ENCODE data around the gene FHL5.
A peak's percentile ranks its signal among the peaks of the same experiment; 100 is the strongest.
"Not testable (repeated sequence)": the region's sequence is repeated elsewhere in the genome, so short reads cannot be mapped to it uniquely, and the experiment has no call there.

The FHL5 gene, protein sequence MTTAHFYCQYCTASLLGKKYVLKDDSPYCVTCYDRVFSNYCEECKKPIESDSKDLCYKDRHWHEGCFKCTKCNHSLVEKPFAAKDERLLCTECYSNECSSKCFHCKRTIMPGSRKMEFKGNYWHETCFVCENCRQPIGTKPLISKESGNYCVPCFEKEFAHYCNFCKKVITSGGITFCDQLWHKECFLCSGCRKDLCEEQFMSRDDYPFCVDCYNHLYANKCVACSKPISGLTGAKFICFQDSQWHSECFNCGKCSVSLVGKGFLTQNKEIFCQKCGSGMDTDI

DNA sequence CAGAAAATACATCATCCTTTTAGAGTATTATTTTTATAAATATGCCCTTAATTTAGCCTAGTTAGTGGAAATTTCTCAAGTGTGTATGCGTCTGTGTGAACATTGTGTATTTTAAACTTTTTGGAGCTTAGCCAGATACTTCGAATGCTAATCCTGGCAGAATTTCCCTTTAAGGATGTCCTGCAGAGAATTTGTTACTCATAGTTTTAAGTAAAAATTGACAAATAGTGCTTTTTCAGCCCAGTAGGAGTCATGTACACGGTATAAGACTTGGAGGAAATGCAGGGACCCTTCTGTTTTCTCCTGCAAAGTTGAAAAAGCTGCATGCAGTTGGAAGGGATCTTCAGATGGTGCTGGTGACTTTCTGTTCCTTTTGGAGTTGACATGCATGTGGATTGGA, at the start of gene FHL5:
FHL5 (plus strand) TSS at position 243 of the 400 bp plus-strand sequence. CDS start 40,486 bp downstream, outside the sequence.
- DNase-seq: no peak

DNA sequence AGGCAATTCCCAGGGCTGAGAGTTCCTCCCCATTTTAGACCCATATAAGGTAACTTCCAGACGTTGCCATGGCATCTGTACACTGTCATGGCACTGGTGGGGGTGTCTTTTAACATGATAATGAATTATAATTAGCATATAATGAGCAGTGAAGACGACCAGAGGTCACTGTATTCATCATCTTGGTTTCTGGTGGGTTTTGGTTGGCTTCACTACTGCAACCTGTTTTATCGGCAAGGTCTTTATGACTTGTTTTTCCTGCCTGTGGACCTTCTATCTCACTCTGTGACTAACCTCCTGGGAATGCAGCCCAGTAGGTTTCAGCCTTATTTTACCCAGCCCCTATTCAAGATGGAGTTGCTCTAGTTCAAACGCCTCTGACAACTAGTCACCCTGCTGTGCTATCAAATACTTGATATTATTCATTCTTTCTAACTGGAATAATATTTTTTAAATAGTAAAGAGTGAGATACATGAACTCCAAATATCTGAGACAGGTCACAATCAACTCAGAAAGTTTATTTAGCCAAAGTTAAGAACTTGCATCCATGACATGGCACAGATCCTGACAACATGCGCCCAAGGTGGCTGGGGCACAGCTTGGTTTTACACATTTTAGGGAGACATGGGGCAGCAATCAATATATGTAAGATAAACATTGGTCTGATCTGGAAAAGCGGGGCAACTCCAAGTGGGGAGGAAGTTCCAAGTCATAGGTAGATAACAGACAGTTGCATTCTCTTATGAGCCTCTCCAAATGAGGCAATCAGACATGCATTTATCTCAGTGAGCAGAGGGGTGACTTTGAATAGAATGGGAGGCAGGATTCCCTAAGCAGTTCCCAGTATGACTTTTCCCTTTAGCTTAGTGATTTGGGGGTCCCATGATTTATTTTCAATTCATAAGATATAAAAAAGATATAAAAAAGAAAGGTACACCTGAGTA, 42.5 kb upstream of the FHL5 start:
- DNase-seq: no peak

DNA sequence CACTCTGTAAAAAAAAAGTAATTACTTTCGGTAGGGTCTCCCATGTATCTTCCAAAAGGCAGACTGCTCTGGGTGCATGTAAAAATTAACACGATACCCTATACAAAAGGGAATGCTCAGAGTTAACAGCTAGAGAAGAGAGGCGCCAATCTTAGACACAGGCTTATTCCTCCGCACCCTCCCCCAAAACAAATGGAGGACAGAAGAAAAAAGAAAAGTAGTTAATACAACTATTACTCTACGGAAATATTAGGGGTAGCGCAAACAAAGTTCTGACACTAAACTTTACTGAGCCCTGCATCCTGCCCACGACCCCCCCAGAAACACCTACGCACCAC, 41.7 kb upstream of the FHL5 start:
- no peak for DNase-seq

DNA sequence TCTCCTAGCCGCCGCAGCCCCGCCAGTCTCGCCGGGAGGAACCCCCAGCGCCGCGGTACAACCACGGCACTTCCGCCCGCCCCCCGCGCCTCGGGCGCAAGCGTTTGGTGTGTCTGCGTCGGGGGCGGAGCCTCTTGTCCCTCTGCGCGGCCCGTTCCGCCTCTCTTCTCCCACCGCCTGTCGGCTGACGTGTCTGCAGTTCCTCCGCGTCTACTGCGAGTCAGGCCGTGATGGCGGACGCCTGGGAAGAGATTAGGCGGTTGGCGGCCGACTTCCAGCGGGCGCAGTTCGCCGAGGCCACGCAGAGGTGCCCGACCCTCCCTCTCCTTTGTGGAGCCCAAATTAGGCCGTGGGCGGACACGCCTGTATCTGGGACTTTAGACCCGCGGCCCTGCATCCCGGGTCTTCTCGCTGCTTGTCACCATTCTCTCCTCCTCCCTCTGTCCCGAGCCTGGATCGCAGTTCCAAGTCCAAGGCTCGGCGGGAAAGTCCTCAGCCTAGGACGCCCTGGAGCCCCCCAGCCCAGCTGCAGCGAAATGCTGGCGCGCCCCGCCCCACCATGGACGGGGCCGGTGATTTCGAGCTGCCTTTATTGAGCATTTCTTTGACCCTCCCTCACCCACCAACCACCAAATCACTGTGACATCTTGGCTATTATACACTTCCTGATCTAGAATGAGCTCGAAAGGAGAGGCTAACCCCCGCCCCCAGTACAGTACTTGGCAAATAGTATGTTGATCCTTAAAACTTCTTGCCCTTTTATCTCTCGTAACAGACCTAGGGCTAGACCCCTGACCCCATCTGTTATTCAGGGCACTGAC, 41.1 kb upstream of the FHL5 start, which contains the start of gene UFL1:
UFL1 (plus strand) TSS at position 163 of the 821 bp plus-strand sequence; CDS start at position 231, 68 bp downstream.
- peak; percentile 92 for DNase-seq

DNA sequence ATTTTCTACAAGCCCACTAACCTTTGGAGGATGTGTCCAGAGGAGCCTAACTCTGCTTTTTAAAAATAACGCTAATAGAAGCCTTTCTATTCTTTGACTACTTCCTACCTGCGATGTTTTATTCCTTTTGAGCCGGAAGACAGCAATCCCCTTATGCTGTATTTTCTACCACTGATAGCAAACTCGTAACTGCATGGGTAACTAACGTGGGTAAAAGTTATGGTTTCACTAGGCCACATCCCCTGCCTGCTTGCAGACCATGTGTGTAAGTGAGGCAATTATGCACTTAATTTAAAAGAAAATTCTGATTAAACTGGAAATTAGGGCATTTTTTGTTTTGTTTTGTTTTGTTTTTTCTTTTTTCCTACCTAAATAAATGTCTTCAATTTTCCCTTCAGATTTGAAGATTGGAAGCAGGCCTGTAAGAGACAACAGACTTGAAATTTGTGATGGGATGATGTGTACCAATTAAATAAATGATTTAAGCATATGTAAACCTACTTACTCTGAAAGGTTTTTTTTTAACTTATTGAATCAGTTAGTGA, 40.4 kb upstream of the FHL5 start:
- DNase-seq: peak; percentile 36

DNA sequence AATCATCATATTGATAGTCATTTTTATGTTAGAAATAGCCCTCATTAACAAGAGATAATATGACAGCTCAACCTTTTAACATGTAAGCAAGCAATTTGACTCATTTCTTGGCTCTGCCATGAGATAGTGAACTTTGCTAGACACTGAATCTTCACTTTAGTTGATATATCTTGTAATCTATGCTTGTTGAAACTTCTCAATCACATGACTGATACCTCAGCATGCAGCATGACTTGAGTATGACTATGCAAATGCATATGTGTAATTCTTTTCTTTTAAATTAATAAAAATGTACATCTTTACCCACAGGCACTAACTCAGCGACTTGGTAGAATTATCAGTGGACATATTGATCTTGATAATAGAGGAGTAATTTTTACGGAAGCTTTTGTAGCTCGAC, 34.7 kb upstream of the FHL5 start:
- no peak for DNase-seq

DNA sequence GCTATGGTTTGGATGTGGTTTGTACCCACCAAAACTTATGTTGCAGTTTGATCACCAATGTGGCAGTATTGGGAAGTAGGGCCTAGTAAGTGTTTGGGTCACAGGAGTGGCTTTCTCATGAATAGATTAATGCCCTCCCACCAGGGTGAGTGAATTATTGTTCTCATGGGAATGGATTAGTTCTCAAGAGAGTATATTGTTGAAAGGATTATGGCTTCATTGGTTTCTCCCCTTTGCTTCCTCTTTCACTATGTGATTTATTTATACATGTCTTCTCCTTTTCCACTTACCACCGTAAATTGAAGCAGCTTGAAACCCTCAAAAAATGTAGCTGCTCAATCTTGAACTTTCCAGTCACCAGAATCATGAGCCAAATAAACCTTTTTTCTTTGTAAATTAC, 30.5 kb upstream of the FHL5 start:
- no peak for DNase-seq

DNA sequence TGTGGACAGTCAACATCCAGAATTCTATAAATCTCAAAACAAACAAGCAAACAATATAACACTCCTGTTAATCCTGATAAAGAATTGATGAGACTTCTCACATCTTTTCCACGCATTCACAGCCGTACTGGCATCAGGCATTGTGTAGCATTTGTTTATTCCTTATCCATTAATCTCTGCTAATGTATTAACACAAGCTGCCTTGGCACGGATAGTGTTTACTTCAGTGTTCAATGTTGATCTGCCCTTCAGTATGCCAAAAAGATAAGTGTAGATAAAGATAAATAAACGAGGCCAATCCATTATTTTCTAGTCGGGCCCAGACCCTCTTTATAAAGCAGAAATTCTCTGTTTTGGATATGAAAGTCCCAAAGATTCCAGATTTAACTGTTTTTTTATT, 25.2 kb upstream of the FHL5 start:
- no peak for DNase-seq

DNA sequence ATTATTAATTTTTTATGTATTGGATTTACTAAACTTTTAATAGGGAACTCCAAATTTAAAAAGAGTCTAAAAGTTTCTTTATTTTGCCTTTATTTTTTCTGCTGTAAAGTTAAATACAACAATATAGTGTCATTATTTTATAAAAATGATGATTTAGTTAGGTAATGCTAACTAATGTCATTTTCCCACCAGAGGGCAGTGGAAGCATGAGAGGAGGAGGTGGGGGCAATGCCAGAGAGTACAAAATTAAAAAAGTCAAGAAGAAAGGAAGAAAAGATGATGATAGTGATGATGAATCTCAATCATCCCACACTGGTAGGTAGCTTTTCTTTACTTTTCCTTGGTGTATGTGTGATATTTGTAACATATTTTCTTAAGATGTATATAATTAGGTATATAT, 20.2 kb upstream of the FHL5 start:
- no peak for DNase-seq

DNA sequence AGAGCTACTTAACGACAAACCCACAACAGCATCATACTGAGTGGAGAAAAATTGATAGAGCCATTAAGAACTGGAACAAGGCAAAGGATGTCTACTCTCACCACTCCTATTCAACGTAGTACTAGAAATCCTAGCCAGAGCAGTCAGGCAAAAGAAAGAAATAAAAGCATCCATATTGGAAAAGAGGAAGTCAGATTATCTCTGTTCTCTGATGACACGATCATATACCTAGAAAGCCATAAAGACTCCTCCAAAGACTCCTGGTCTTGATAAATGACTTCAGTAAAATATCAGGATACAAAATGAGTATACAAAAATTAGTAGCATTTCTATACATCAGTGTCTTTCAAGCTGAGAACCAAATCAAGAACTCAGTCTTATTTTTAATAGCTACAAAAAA, 17.0 kb upstream of the FHL5 start:
- no peak for DNase-seq

DNA sequence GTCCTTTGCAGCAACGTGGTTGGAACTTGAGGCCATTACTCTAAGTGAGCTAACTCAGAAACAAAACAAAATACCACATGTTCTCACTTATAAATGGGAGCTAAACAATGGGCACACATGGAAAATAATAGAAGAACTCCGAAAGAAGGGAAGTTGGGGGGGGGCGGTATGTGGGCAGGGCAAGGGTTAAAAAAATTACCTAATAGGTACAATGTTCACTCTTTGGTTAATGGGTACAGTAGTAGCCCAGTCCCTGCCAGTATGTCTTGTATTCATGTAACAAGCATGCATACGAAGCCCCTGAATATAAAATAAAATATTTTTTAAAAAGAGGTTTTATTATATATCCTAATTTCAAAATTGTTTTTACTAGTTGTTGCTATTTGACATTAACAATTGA, 15.3 kb upstream of the FHL5 start:
- no peak for DNase-seq

DNA sequence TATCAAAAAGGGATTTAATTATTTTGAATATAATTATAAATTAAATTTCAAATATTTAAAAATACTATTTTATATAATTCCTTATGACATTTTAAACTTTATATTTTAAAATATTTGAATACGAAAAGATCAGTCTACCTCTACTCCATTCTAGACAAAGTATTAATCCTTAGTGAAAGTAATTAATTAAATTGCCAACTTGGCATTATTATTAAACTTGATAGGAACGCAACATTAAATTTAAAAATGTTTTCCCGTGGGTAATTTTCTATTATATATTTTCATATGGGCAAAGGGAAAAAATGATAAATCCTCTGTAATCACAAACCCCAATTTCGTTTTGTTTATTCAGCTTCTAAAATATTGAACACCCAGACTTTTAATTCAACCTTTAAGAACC, 8.4 kb upstream of the FHL5 start:
- DNase-seq: no peak

DNA sequence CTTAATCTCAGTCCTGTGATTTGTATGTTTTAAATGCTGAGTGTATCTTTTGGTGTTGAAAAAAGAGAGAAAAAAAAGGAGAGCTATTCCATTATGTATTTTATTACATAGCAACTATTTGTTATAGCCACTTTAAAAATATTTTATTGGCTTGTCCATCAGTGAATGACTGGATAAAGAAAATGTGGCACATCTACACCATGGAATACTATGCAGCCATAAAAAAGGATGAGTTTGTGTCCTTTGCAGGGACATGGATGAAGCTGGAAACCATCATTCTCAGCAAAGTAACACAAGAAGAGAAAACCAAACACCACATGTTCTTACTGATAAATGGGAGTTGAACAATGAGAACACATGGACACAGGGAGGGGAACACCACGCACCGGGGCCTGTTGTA, 3.2 kb upstream of the FHL5 start:
- DNase-seq: not testable (repeated sequence)

DNA sequence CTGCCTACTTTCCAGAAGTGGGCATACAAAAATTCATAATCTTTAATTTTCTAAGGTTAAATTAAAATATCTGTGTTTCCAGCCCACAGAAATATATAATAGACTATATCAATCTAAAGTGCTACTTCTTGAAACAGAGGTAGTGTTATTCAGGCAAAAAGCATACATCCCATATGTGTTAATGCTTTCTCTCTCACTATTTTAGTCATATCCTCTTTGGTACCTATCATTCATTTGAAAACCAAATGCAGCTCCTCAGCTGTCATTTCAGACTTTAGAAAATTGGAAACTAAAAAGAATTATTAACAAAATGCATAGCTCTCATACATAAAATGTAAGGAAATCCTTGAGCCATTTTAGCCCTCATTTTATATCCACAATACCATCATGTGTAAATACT, 925 bp downstream of the FHL5 start:
- DNase-seq: no peak

DNA sequence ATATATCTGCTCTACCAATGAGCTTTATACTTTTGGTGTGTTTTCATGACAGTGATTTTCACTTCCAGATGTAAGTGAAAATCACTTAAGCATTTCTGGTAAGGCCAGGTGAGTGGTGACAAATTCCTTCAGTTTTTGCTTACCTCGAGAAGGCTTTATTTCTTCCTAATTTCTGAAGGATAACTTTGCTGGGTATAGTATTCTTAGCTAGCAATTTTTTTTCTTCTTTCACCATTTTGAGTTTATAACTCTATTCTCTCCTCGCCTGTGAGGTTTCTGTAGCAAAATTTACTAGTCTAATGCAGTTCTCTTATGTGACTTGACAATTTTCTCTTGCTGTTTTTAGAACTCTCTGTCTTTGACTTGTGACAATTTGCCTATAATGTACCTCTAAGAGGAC, 7.1 kb downstream of the FHL5 start:
- no peak for DNase-seq

DNA sequence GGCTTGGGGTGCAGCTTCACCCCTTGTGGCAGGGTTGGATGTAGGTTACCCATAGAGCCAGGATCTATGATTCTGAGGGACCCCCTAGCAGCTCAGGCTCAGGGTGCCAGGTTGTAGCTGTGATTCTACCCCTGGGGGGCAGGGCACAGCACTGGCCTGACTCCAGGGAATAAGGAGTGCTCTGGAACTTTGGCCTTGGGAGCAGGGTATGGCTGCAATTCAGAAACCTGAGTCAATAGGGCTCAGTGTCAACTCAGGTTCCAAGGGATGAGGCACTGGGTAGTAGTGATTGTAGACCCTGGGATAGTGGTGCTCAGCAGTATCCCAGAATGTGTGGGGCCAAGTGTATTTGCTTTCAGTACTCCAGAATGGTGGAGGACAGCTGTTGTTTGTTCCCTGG, 8.6 kb downstream of the FHL5 start:
- no peak for DNase-seq

DNA sequence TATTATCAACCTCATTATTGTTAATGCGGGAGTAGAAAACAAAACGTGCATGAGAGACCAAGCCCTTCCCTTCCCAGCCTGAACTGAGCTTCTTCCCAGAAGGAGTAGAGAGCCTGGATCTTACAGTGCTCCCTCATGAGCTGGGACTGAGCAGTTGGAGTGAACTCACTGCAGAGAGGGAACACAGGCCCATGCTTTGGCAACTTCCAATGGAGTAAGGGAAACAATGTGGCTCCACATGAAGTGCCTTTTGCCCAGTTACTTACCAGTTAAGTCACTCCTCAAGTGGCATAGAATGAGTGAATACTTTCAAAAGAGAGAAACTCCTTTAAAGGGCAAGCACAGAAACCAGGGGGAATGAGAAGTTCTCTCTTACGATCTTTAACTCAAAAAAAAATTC, 12.4 kb downstream of the FHL5 start:
- DNase-seq: no peak

DNA sequence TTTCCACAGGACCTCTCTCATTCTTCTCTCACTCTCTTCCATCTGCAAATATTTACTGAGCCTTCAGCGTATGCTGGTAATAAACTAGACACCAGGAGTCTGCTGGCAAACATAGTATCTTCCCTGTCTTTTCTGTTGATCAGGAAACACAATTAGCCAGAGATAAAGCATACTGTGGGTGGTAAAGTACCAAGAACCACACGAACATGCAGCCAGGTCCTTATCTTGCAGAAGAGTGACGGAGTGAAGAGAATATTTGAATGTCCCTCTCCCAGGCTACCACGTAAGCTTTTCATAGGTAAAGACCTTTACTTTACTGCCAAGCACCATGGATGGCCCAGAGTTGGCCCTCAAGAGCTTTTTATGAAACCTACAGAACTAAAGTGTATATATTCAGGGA, 13.3 kb downstream of the FHL5 start:
- DNase-seq: no peak

DNA sequence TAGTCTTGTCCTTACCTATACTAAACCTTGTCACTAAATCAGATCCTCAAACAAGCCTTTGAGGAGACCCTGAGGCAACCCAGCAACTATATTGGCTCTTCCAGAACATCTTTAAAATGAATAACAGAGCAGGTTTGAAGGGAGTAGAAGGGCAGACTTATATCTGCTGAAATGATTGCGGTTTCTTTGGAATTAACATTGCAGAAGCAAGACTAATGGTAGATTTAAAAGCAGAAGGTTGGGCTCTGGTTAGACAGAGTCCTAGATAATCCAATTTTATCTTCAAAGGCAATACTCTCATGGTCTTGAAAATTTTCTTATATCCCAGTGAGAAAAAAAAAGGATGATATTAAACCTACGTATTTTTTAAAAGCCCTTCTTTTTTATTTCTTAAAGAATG, 19.1 kb downstream of the FHL5 start:
- no peak for DNase-seq

DNA sequence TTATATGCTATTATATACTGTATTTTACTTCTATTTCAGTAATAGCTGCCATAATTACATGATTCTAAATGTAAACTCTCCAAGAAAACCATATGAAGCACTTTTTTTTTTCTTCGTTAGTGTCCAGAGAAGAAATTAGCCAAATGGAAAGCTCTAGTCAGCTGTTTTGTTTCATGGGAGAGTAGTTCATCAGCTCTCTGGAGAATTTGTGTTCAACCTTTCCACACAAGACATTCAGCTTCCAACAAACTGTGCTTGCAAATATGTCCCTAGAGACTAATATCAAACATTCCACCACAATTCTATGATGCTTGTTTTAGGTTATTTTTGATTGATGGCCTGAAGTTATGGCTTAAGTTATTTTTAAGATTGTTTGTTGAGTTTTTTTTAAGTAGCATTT, 19.5 kb downstream of the FHL5 start:
- DNase-seq: no peak

DNA sequence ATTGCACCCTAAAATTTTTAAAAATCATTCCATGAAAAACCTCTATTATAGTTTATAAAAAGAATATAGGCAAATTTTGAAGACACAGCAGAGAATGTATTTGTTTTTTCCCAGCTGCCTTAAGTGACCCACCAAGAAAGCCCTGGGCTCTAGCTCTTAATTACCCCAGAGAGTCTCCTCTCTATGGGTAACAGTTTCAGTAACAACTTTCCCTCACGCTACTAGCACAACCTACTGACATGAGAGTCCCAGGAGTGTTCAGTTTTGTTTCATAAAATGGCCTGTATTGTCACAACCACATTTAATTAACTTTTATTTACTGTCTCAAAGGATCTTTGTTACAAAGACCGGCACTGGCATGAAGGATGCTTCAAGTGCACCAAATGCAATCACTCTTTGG, 41.5 kb downstream of the FHL5 start:
- no peak for DNase-seq

DNA sequence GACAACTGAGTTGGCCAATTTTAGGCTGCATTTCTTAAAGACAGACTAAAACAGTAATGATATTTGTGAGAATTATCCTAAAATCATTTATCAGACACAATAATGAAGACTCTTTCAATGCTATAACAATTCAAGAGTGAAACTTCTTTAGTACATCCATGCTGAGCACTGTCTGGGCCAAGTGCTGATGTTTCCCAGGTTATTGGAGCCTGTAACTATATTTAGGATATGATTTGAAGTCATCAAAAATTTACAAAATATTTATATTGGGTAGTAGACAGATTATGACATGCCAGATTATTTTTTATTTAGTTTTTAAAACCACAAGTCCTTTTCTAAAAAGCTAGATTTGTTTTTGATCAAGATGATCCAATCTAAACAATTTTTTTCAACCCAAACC, 45.1 kb downstream of the FHL5 start:
- DNase-seq: no peak

DNA sequence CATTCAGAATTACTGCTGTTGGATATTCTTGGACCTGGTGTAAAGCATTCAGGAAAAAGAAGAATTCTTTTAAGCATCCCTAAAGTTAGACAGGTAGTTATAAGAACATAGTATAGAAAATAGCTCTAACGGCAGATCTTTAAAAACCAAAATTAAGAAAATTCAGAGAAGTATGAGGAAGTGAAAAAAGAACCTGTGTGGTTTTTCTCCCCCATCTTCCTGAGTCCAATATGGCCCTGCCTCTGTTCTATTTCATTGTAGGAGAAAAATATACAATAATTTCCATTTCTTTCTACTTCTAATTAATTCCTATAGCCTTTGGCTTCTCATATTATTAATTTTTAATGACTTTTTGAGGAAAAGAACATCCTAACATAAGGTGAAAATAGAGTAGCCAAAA, 47.1 kb downstream of the FHL5 start:
- no peak for DNase-seq

Data from SHP77 treated with DMSO at 0.1 percent for 48 hours (cell line).